Panc1 (cell line): ENCODE measurements around the gene AFG3L2.

ENCODE experiments used
- CTCF ChIP-seq: fragments of 450-650 bp; IDR thresholded peaks from 2 replicates; pipeline ENCODE4 v1.5.1; 2017; ENCODE audit warnings: mild to moderate bottlenecking
- POLR2AphosphoS5 ChIP-seq: IDR thresholded peaks from 2 replicates; pipeline ENCODE4 v1.6.1; 2012; ENCODE audit warnings: mild to moderate bottlenecking, low read depth, low read length, moderate library complexity
- REST ChIP-seq, 2 experiments: IDR thresholded peaks; 2 replicates each; pipeline ENCODE4 v1.6.1; 2011 to 2012; ENCODE audit warnings: low read depth in 2 of 2, control low read depth in 1 of 2, low read length in 1 of 2, mild to moderate bottlenecking in 1 of 2, moderate library complexity in 1 of 2; ENCODE audit not compliant: insufficient read depth in 1 of 2
- SIN3A ChIP-seq: IDR thresholded peaks from 2 replicates; pipeline ENCODE4 v1.6.1; 2012; ENCODE audit warnings: low read depth, mild to moderate bottlenecking, low read length, moderate library complexity, borderline replicate concordance; ENCODE audit not compliant: insufficient read depth
- TCF7L2 ChIP-seq: IDR thresholded peaks from 2 replicates; pipeline ENCODE4 v1.6.1; 2011; ENCODE audit warnings: mild to moderate bottlenecking, low read depth, low read length, inconsistent platforms

- no peak for TF ChIP-seq CTCF
- TF ChIP-seq POLR2AphosphoS5: no peak
- TF ChIP-seq REST (IDR thresholded peaks at IDR 0.05; ENCODE audit: insufficient read depth in 1 of 2, low read depth in 2 of 2, low read length in 1 of 2): no peak
- TF ChIP-seq TCF7L2: no peak
- no peak for TF ChIP-seq SIN3A
Measured at GRCh38 chr18:12330766-12331165, 46.3 kb downstream of the AFG3L2 start.
